ENCODE results near the gene CPNE1. TPM values are rescaled to one million over a fixed set of nuclear protein-coding genes. Genes with fewer than 3 reads are reported as not detected.

The CPNE1 gene
- total RNA-seq, 2 donors from 2014 or later: 238 to 441 TPM

GRCh38 chr20:35625584-35626385 lies 38.9 kb downstream of the CPNE1 start:
- no peak for DNase-seq
- H3K9me3 ChIP-seq (ENCODE audit: control insufficient read depth, low read length): no peaks in the 10 kb centered on the region
- Mint-ChIP-seq H3K27ac (no peak overlapping the region), H3K27me3 (ENCODE audit: insufficient read depth) (no peaks in the 10 kb centered on the region), H3K4me3 (no peak overlapping the region), H3K9me3 (no peaks in the 10 kb centered on the region), H3K36me3 (ENCODE audit: low read depth) (peaks cover 55% of the 10 kb centered on the region), H3K4me1 (no peaks in the 10 kb centered on the region)
- no peaks in the 10 kb centered on the region for H3K4me1 ChIP-seq (ENCODE audit: control insufficient read depth, insufficient read depth, low read length)
- no peak overlapping the region for H3K4me3 ChIP-seq (ENCODE audit: low read length)
- WGBS, 2 experiments (ENCODE audit: insufficient coverage in 1 of 2, insufficient read length in 1 of 2): 92 to 97% methylated on average over 3 to 6 of the region's 6 CpGs
- no peaks in the 10 kb centered on the region for H3K27me3 ChIP-seq (ENCODE audit: control insufficient read depth, insufficient read depth, low read length, poor library complexity, severe bottlenecking)
- peaks cover 76% of the 10 kb centered on the region for H3K36me3 ChIP-seq (ENCODE audit: control insufficient read depth, insufficient read depth, low read length)
- TF ChIP-seq, protein P1, sequence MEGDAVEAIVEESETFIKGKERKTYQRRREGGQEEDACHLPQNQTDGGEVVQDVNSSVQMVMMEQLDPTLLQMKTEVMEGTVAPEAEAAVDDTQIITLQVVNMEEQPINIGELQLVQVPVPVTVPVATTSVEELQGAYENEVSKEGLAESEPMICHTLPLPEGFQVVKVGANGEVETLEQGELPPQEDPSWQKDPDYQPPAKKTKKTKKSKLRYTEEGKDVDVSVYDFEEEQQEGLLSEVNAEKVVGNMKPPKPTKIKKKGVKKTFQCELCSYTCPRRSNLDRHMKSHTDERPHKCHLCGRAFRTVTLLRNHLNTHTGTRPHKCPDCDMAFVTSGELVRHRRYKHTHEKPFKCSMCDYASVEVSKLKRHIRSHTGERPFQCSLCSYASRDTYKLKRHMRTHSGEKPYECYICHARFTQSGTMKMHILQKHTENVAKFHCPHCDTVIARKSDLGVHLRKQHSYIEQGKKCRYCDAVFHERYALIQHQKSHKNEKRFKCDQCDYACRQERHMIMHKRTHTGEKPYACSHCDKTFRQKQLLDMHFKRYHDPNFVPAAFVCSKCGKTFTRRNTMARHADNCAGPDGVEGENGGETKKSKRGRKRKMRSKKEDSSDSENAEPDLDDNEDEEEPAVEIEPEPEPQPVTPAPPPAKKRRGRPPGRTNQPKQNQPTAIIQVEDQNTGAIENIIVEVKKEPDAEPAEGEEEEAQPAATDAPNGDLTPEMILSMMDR (conservative IDR thresholded peaks at IDR 0.05): no peak
- no peak overlapping the region for H3K27ac ChIP-seq (ENCODE audit: low read depth, low read length)
- H3K9ac ChIP-seq (ENCODE audit: extremely low read depth, low read length, poor library complexity, severe bottlenecking): no peak overlapping the region

DNA sequence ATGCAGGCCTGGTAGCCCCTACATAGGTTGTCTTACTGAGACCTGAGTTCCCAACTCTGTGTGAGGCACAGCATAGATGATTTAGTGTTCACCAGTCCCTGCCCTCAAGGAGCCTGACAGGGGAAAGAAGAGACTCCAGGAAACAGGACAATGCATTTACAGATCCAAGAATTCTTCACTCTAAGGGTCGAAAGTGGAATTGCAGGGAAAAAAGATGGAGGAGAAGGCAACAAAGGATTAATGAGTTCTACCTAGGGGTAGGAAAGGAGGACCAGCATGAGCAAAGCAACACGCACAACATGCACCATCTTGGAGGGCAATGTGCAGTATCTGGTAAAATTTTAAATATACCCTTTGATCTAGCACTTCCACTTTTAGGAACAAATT lies 43.1 kb downstream of the CPNE1 start:
- H3K4me1 Mint-ChIP-seq: peaks cover 8% of the 10 kb centered on the region
- H3K9me3 Mint-ChIP-seq: no peaks in the 10 kb centered on the region
- DNase-seq: no peak
- no peak overlapping the region for H3K4me3 Mint-ChIP-seq
- no peak overlapping the region for H3K9ac ChIP-seq (ENCODE audit: extremely low read depth, low read length, poor library complexity, severe bottlenecking)
- H3K4me3 ChIP-seq (ENCODE audit: low read length): no peak overlapping the region
- H3K27ac Mint-ChIP-seq: peak overlapping the region; percentile 8
- H3K4me1 ChIP-seq (ENCODE audit: control insufficient read depth, insufficient read depth, low read length): no peaks in the 10 kb centered on the region
- peaks cover 23% of the 10 kb centered on the region for H3K36me3 Mint-ChIP-seq (ENCODE audit: low read depth)
- TF ChIP-seq, protein P1 (conservative IDR thresholded peaks at IDR 0.05): peak; percentile 58
- no peak overlapping the region for H3K27ac ChIP-seq (ENCODE audit: low read depth, low read length)
- peaks cover 40% of the 10 kb centered on the region for H3K36me3 ChIP-seq (ENCODE audit: control insufficient read depth, insufficient read depth, low read length)
- no peaks in the 10 kb centered on the region for H3K9me3 ChIP-seq (ENCODE audit: control insufficient read depth, low read length)
- H3K27me3 Mint-ChIP-seq (ENCODE audit: insufficient read depth): peaks cover 16% of the 10 kb centered on the region
- H3K27me3 ChIP-seq (ENCODE audit: control insufficient read depth, insufficient read depth, low read length, poor library complexity, severe bottlenecking): peaks cover 10% of the 10 kb centered on the region
- WGBS, 2 experiments (ENCODE audit: insufficient coverage in 1 of 2, insufficient read length in 1 of 2): 83 to 88% methylated on average over 1 to 2 of the region's 2 CpGs

DNA sequence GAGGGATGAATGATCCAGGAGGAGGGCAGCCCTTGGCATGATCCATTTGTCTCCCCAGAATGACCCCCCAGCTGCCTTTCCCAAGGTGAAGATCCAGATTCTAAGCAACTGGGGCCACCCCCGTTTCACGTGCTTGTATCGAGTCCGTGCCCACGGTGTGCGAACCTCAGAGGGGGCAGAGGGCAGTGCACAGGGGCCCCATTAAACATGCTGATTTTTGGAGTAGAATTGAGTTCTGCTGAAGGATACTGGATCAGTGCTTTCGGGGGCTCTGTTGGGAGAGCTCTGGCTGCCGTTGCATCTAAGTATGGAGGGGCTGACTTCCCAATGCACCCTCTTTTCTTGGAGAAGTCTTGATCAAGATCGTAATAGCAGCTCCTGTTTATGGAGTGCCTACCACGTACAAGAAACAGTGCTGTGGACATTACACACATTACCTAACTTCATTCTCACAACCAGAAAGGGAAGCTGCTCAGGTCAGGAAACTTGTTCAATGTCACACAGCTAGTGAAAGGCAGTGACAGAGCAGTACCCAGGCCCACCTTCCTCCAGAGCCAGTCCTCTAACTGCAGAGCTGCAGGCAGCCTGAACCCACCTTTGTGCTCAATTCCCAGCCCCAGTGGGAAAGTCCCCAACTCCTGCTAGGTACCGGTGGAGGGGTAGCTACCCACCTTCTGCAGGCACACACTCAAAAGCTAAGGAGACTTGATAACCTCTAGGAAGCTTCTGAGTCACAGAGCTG lies 43.7 kb downstream of the CPNE1 start:
- H3K9ac ChIP-seq (ENCODE audit: extremely low read depth, low read length, poor library complexity, severe bottlenecking): no peak overlapping the region
- H3K4me1 Mint-ChIP-seq: peaks cover 8% of the 10 kb centered on the region
- peaks cover 17% of the 10 kb centered on the region for H3K36me3 Mint-ChIP-seq (ENCODE audit: low read depth)
- peaks cover 34% of the 10 kb centered on the region for H3K36me3 ChIP-seq (ENCODE audit: control insufficient read depth, insufficient read depth, low read length)
- no peak for DNase-seq
- WGBS, 2 experiments (ENCODE audit: insufficient coverage in 1 of 2, insufficient read length in 1 of 2): 97% methylated on average over 11 of the region's 11 CpGs
- TF ChIP-seq, protein P1 (conservative IDR thresholded peaks at IDR 0.05): no peak
- peaks cover 10% of the 10 kb centered on the region for H3K27me3 ChIP-seq (ENCODE audit: control insufficient read depth, insufficient read depth, low read length, poor library complexity, severe bottlenecking)
- no peaks in the 10 kb centered on the region for H3K9me3 Mint-ChIP-seq
- H3K4me1 ChIP-seq (ENCODE audit: control insufficient read depth, insufficient read depth, low read length): no peaks in the 10 kb centered on the region
- H3K27ac ChIP-seq (ENCODE audit: low read depth, low read length): no peak overlapping the region
- no peaks in the 10 kb centered on the region for H3K9me3 ChIP-seq (ENCODE audit: control insufficient read depth, low read length)
- no peak overlapping the region for H3K27ac Mint-ChIP-seq
- peaks cover 16% of the 10 kb centered on the region for H3K27me3 Mint-ChIP-seq (ENCODE audit: insufficient read depth)
- no peak overlapping the region for H3K4me3 ChIP-seq (ENCODE audit: low read length)
- no peak overlapping the region for H3K4me3 Mint-ChIP-seq

All from endodermal cell (in vitro differentiated cells).